ENCODE results near the gene KRTAP10-6.
"Not testable (repeated sequence)": the region's sequence is repeated elsewhere in the genome, so short reads cannot be mapped to it uniquely, and the experiment has no call there.

Gene KRTAP10-6

GRCh38 chr21:44592446-44593311 is at the start of gene KRTAP10-6:
KRTAP10-6 (minus strand) TSS chr21:44592505; CDS start chr21:44592484, 21 bp downstream.
- DNase-seq (ENCODE audit: low read depth, low spot score) = no peak

DNA sequence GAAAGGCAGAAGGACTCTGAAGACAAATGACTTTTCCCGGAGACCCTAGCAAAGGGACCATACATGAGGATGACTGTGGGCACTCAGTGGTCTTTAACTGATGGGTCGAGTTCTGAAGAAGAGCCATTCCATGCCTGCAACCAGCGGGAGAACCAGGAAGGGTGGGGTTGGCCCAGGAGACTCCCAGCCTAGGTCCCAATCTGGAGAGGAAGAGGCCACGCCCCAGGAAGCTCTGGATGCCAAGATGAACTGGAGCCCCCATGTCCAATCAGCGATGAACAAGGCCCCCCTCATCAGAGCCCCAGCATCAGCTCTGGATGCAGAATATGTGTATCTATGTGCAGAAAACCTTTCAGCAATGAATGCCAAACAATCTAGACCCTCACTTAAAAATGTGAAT is 48.5 kb upstream of the KRTAP10-6 start:
- DNase-seq (ENCODE audit: low read depth, low spot score) = no peak

- no peak for DNase-seq (ENCODE audit: low read depth, low spot score)
Measured at GRCh38 chr21:44639331-44639655, 47.0 kb upstream of the KRTAP10-6 start.

DNA sequence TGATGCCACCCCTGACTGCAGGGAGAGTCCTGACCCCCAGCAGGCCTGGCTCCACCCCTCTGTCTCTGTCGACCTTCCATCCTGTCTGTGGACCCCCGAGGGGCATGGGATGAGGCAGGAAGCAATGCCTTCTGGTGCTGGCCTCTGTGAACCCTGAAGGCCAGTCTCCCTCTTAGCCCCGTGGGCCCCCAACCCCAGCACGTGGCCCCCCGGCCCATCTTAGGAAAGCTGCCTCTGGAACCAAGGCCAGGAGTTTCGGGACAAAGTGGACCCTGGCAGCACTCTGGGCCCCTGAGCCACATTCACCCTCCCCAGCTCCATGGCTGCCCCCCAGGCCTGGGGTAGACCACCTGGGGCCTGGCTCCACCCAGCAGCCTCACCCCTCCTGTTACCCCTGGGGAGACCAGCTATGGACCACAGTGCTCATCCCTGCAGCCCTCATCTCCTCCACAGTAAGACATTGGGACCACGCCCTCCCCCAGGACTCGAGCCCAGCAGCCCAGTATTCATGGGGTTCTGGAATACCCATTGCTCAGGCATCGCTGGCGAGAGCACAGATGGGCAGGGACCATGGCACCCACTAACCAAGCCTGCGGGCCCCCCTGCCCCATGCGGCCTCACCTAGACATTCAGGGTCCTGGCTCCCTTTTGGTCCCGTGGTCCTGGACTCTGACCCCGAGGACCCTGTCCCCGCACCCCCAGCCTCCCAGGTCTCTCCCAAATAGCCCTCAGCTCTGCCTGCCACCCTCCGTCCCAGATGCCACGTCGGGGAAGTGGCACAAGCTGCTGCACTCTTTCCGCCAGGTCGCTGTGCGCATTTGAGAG is 46.4 kb upstream of the KRTAP10-6 start:
- DNase-seq (ENCODE audit: low read depth, low spot score) = not testable (repeated sequence)

- DNase-seq (ENCODE audit: low read depth, low spot score) = not testable (repeated sequence)
Measured at GRCh38 chr21:44637851-44638348, 45.6 kb upstream of the KRTAP10-6 start.

DNA sequence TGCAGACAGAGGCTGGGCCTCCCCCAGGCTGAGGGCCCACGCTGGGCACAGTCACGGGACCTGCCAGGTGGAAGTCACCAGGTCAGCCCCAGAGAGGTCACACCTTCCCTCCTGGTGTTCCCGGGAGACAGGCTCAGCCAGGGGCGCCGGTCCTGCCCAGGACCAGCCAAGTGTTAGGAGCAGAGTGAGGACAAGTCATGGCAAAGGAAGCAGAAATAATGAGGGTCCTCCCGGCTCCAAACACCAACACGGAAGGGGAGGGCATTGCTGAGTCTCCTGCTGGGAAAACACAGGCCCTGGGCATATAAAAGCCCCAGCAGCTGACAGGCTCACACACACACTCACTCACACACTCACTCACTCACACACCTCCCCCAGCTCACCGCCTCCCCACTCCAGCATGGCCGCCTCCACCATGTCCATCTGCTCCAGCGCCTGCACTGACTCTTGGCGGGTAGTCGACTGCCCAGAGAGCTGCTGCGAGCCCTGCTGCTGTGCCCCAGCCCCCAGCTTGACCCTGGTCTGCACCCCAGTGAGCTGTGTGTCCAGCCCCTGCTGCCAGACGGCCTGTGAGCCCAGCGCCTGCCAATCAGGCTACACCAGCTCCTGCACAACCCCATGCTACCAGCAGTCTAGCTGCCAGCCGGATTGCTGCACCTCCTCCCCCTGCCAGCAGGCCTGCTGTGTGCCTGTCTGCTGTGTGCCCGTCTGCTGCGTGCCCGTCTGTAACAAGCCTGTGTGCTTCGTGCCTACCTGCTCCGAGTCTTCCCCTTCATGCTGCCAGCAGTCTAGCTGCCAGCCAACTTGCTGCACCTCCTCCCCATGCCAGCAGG is 44.9 kb upstream of the KRTAP10-6 start, which contains the start of gene KRTAP10-10:
Gene KRTAP10-10, plus strand, starts transcription at position 339 of the 833 bp plus-strand sequence. Its CDS starts 62 bp downstream, at position 401.
- DNase-seq (ENCODE audit: low read depth, low spot score) = no peak

DNA sequence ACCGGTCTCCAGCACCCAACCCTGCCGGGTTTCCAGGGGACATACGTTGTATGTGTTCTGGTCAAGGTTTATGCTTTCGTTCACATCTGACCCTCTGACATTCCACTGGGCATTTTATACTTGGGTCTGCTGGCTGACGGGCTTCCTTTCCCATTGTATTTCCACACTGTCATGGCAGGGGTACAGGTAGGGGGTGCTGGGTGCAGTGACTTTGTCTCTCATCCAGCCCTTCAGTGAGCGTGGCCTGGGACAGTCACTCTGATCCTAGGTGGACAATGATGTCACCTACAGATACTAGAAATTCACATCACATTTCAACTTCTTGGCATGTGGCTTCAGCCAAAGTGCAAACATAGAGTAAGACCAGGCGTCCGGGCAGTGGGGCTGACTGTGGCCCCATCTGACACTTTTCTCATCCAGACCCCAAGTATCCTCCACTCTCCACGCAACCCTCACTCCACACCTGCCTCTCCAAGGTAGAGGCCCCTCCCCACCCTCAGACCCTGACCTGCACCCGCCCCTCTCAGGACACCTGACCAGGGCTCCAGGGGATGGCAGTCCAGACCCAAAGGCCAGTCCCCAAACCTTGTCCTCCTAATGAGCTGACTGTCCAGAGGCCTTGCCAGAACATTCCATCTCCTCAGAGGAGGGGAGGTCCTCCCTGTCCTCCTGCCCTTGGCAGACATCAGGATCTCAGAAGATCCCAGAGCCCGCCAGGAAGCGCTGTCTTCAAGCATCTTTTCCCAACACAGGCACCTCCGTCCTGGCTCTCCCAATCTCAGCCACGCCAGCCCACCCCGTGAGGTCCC is 44.1 kb upstream of the KRTAP10-6 start:
- no peak for DNase-seq (ENCODE audit: low read depth, low spot score)

DNA sequence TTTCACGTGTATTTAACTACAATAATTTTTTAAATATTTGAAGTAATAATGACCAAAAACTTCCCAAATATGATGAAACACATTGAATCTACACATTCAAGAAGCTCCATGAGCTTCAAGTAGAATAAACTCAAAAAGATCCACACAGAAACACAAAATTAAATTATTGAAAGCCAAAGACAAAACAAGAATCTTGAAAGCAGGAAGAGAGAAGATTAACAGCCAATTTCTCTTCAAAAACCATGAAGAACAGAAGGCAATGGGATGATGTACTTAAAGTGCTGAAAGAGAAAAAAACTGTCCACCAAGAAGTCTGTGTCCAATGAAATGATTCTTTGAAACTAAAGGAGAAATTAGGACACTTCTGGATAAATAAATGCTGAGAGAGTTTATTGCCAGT is 39.8 kb upstream of the KRTAP10-6 start:
- DNase-seq (ENCODE audit: low read depth, low spot score) = no peak

- DNase-seq (ENCODE audit: low read depth, low spot score) = no peak
Measured at GRCh38 chr21:44630440-44630839, 38.1 kb upstream of the KRTAP10-6 start.

GRCh38 chr21:44628707-44629391 is 36.5 kb upstream of the KRTAP10-6 start:
- no peak for DNase-seq (ENCODE audit: low read depth, low spot score)

- not testable (repeated sequence) for DNase-seq (ENCODE audit: low read depth, low spot score)
Measured at GRCh38 chr21:44627831-44628233, 35.5 kb upstream of the KRTAP10-6 start.

GRCh38 chr21:44627181-44627822 is 35.0 kb upstream of the KRTAP10-6 start:
- not testable (repeated sequence) for DNase-seq (ENCODE audit: low read depth, low spot score)

DNA sequence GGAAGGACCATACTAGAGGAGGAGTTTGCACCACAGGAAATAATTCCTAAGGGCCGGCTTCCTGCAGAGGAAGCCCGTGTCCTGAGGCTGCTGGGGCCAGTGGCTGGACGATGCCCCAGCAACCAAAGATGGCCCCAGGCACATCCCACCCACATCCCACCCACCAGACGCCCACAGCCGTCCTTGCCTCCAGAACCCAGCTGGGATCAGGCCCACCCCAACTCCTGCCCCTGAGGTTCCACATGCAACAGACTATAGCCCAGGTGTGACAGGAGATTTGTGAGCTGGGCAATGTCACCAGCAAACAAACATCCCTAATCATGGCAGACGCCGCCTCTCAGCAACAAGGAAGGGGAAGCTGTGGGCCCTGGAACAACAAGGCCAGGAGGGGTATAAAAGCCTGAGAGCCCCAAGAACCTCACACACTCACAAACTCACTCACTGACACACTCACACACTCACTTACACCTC is 34.4 kb upstream of the KRTAP10-6 start, which contains the start of gene KRTAP10-9:
Gene KRTAP10-9, plus strand, starts transcription at position 421 of the 471 bp plus-strand sequence. CDS start 79 bp downstream, outside the sequence.
- DNase-seq (ENCODE audit: low read depth, low spot score) = no peak

- no peak for DNase-seq (ENCODE audit: low read depth, low spot score)
Measured at GRCh38 chr21:44626262-44626661, 34.0 kb upstream of the KRTAP10-6 start.

DNA sequence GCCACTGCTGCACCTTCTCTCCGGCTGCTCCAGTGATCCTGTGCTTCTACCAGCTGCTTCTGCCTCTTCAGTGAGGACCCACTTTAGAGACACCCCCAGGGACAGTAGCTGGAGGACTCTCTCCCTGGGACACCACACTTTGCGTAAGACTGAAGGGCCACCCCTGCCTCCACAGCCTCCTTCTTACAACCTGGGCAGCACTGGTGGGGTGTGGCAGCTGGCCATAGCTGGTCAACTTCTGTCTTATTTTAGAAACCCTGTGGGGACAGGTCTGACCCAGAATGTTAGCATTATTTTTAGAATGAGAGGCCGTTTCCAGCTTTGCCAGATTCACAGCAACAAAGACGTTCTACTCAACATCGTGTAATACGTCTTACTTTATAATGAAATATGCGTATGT is 33.5 kb upstream of the KRTAP10-6 start:
- no peak for DNase-seq (ENCODE audit: low read depth, low spot score)

GRCh38 chr21:44623575-44623974 is 31.3 kb upstream of the KRTAP10-6 start:
- DNase-seq (ENCODE audit: low read depth, low spot score) = no peak

DNA sequence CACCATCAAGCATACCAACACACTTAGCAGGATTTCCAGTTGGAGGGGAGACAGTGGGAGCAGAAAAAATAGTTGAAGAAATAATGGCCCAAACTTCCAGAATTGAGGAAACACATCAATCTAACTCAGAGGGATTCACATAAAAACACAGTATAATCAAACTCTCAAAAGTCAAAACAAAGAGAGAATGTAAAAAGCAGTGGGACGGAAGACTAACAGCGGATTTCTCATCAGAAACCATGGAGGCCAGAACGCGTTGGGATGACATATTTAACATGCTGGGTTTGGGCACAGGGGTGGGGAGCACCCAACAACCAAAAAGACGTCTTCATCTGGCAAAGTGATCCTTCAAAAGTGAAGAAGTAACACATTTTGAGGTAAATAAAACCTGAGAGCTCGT is 27.6 kb upstream of the KRTAP10-6 start:
- DNase-seq (ENCODE audit: low read depth, low spot score) = no peak

DNA sequence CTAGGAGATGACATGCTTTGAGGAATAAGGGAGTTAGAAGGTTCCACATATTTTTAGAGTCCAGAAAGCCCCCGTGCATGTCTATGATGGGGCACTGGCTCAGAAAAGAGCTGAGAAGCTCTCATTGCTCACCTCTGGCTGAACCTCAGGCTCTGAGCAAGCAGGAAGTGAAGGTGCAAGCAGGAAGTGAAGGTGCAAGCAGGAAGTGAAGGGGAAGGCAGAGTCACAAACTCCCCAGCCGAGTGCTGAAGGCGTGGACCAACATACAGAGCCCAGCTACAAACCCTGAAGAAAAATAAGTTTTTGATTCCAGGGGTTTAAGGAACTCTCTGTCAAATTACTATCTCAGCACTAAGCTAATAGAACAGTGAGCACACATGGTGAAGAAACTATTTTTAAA is 26.6 kb upstream of the KRTAP10-6 start:
- DNase-seq (ENCODE audit: low read depth, low spot score) = no peak

GRCh38 chr21:44618504-44618903 is 26.2 kb upstream of the KRTAP10-6 start:
- DNase-seq (ENCODE audit: low read depth, low spot score) = no peak

Measured in ELF-1 (cell line).